ENCODE measurements around the gene ARPC5.

GRCh38 chr1:183652107-183652506, 16.5 kb upstream of the ARPC5 start:
- no peak for TF ChIP-seq CTCF (IDR thresholded peaks at IDR 0.05)
- TF ChIP-seq, protein P1, sequence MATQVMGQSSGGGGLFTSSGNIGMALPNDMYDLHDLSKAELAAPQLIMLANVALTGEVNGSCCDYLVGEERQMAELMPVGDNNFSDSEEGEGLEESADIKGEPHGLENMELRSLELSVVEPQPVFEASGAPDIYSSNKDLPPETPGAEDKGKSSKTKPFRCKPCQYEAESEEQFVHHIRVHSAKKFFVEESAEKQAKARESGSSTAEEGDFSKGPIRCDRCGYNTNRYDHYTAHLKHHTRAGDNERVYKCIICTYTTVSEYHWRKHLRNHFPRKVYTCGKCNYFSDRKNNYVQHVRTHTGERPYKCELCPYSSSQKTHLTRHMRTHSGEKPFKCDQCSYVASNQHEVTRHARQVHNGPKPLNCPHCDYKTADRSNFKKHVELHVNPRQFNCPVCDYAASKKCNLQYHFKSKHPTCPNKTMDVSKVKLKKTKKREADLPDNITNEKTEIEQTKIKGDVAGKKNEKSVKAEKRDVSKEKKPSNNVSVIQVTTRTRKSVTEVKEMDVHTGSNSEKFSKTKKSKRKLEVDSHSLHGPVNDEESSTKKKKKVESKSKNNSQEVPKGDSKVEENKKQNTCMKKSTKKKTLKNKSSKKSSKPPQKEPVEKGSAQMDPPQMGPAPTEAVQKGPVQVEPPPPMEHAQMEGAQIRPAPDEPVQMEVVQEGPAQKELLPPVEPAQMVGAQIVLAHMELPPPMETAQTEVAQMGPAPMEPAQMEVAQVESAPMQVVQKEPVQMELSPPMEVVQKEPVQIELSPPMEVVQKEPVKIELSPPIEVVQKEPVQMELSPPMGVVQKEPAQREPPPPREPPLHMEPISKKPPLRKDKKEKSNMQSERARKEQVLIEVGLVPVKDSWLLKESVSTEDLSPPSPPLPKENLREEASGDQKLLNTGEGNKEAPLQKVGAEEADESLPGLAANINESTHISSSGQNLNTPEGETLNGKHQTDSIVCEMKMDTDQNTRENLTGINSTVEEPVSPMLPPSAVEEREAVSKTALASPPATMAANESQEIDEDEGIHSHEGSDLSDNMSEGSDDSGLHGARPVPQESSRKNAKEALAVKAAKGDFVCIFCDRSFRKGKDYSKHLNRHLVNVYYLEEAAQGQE (IDR thresholded peaks at IDR 0.05; ENCODE audit: insufficient read depth in 1 of 2, low read depth in 2 of 2, low read length in 1 of 2) = no peak
- TF ChIP-seq POLR2AphosphoS5 (IDR thresholded peaks at IDR 0.05; ENCODE audit: low read depth, low read length) = no peak
- no peak for TF ChIP-seq SIN3A (IDR thresholded peaks at IDR 0.05; ENCODE audit: borderline replicate concordance, insufficient read depth, low read depth, low read length)
